OCI-LY3 (cell line): Measurements from ENCODE around the gene SPNS3.

Experiments used
- CTCF ChIP-seq: fragments of 200-600, 300-600 bp; sonication (generic); IDR thresholded peaks from 2 replicates; pipeline ENCODE4 v1.5.1; 2014; ENCODE audit warnings: antibody characterized with exemption, low read length, low read depth
- EZH2phosphoT487 ChIP-seq: fragments of 200-600 bp; shearing (Covaris generic); IDR thresholded peaks from 2 replicates; pipeline ENCODE4 v1.6.1; 2018; ENCODE audit warnings: antibody characterized with exemption, mixed run types, low read depth

- TF ChIP-seq CTCF (no peak), EZH2phosphoT487 (no peak)
Observed at GRCh38 chr17:4433515-4434031, at the start of gene SPNS3.
